GM21825 (cell line): Measurements from ENCODE around the gene MSRB3.

Experiments
- ATAC-seq: cut with Tn5 transposase; IDR thresholded peaks from one replicate; pipeline ENCODE4 v1.9.1; 2021; ENCODE audit warnings: mild to moderate bottlenecking, moderate library complexity; ENCODE audit not compliant: unreplicated experiment

Gene MSRB3

DNA sequence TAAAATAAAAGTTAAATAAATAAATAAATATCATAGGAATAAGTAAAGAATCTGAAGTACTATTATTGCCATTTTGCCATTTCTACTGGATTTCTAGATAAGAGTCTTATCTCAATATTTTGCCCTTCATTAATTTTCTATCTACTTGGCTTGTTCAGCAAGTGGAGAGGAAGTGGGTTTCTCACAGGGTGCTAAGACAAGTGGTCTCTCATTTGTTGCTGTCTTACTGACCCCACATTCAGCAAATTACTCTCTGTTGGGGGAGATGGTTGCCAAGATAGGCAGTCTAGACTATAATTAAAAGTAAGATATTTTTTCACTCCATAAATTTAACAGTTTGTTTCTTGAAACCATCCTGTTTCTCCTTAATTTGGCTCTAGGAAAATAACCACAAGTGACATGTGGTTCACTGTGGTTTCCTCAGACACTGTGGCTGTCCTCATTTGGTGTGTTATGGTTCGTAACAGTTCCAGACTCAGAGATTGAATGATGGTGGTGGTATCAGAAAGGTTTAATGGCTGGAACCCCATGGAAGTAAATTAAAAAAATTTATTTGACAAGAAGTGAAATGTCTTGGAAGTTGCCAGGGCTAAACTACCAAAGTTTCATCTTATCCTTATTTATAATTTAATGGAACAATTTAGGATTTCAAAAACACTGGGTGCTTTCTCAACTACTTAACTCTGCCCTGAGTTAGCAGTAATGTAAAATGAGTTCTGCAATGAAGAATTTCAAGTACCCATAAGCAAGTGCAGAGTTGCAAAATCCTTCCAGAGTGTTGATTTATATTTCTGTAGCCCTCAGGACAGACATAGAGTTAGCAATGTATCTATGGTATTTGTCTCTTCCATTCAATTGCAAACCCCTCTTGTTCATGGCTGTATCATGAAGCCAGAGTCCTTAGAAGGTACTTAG, 214.8 kb downstream of the MSRB3 start:
- no peak for ATAC-seq

- no peak for ATAC-seq
Observed at GRCh38 chr12:65493913-65494245, 215.4 kb downstream of the MSRB3 start.

GRCh38 chr12:65494537-65494936, 216.1 kb downstream of the MSRB3 start:
- no peak for ATAC-seq

DNA sequence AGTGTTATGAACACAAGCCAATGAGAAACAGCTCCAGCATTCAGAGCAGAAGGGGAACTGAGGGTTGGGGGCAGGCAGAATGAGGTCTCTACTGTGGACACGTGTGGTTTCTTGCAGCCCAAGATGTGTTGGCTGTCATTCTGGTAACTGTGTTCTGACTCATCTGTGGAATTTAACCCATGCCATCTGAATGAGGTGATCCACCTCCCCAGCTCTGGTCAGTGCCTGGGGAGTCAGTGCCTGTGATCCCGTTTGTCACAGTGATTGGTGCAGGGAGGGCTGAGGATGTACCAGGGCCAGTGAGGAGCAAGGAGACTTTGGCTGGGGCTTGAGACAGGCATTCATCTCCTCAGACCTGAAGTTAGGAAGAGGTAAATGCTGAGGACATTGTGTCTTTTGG, 216.8 kb downstream of the MSRB3 start:
- ATAC-seq, result no peak

DNA sequence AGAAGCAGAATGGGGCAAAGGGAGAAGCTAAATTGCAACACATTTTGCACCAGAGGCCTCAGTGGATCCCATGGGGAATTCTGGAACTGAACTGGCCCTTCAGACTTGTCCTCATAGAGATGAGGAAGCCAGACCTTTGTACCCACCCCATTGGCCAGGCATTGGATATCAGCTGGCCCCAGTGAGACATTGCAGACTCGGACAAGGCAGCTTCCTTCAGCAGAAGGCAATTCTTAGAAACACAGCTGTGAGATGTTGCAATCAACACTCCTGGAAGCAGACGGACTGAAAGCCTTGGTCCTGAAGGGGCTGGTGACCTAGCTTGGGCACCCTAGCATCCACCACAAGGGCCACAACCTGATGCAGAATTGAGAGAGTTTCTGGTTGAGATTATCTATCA, 218.1 kb downstream of the MSRB3 start:
- no peak for ATAC-seq

DNA sequence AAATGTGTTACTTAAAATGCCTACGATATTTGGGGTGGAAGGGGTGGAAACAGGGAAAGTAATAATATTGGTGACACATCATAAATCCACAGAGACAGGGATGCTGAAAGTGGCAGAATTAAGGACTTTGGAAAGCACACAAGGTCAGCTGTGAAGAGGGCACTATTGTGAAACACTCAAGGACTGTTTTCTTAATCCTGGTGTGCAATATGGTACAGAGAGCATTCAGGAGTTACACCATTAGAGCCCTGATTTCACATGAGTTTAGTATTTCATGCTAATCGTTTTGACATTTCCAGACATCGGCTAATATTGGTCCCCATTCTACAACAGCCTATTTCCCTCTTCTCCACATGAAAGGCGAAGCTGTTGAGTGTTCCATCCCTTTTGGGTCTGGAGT, 219.2 kb downstream of the MSRB3 start:
- ATAC-seq, result no peak

DNA sequence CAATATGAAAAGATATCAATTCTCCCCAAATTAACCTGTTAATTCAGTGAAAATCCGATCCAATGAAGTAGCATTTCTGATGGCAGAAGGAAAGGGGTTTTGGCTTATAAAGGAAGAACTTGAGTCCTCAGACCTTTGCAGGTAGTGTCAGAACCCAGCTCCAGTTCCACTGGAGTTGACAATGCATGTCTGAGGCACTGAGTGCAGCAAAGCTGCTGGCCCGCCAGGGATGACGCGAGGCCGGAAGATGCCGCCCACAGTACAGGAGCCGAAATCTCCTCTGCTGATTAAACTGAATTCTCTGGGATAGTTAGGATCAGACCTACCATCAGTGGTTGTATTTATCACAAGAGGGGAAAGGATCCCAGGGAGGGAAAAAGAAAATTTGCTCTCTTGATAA, 220.7 kb downstream of the MSRB3 start:
- no peak for ATAC-seq

- no peak for ATAC-seq
Observed at GRCh38 chr12:65500091-65500900, 221.8 kb downstream of the MSRB3 start.

DNA sequence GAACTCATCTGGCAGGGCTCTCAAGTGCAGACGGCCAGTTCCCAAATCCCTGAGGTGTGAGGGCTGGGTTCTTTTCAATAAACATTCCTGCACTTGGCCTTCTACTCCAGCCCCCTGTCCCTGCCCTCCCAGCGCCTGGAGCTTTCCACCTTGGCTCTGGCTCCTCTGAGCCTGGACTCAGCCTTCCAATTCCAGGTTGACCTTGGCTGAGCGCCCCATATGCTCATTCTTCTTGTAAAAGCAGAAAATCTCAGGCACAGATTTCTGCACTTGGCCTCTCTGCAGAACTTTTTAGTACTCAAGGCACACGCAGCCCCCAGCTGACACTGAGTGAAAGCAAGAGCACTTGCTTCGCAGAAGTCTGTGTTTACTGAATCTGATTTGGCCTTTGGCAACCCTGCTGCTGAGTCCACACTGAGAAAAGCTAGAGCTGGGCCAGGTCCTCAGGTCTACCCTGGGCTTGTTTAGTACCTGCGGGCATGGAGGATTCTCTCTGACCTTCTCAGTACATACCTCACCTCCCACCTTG, 222.7 kb downstream of the MSRB3 start:
- ATAC-seq, result no peak

GRCh38 chr12:65501935-65502334, 223.5 kb downstream of the MSRB3 start:
- no peak for ATAC-seq

GRCh38 chr12:65504417-65504816, 225.9 kb downstream of the MSRB3 start:
- no peak for ATAC-seq

- no peak for ATAC-seq
Observed at GRCh38 chr12:65505386-65506121, 227.1 kb downstream of the MSRB3 start.

DNA sequence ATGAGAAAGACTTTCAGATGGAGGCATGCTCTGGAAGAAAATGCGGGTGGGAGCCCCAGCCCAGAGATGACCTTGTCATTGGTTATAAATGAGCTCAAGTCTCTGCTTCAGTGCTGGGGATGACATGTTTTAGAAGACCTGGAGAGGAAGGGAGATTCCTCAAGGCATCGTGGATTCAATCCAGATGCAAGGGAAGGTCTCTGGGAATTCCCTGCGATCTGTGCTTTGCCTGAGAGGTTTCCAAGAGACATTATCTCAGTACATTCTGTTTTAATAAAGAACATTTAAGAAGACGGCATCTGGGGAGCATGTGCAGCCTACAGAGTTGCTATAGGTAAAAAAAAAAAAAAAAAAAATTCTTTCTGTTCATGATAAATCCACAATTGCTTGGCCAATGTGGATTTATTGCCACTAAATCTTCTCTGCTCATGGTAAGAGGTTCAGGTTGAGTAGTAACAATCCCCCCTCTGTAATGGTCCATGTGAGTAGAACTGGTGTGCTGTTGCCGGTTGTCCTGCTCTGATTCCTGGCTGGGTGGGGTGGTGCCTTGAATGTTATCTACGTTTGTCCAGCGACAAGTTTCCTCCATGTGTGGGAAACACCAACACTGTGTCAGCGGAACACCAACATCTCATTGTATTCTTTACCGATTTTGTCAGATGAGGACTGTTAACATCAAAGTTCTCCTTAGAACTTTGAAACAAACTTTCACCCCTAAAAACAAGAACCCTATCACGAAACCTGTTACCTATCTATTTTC, 230.0 kb downstream of the MSRB3 start:
- ATAC-seq, result no peak

GRCh38 chr12:65510007-65510406, 231.5 kb downstream of the MSRB3 start:
- ATAC-seq, result no peak

DNA sequence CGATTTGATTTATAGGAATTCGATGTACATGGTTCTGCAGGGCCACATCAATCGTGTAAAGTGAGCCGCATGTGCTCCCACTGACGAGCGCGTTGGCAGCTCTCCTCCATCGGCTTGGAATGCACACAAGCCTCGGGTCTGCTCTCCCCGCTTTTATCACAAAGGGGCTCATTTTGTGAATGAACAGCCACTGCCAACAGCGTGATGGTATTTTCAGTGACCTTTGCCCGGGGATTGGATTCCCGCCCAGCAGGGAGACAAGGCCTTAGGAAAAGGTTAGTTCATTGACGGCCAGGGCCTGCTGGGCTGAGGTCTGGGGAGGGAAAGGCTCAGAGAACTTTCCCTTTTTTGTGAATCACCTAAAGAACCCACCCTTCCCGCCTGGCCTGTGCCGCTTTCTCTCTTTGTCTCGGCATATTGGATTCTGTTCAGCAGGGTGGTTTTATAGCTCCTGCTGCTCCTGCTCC, 232.1 kb downstream of the MSRB3 start:
- ATAC-seq, result no peak

DNA sequence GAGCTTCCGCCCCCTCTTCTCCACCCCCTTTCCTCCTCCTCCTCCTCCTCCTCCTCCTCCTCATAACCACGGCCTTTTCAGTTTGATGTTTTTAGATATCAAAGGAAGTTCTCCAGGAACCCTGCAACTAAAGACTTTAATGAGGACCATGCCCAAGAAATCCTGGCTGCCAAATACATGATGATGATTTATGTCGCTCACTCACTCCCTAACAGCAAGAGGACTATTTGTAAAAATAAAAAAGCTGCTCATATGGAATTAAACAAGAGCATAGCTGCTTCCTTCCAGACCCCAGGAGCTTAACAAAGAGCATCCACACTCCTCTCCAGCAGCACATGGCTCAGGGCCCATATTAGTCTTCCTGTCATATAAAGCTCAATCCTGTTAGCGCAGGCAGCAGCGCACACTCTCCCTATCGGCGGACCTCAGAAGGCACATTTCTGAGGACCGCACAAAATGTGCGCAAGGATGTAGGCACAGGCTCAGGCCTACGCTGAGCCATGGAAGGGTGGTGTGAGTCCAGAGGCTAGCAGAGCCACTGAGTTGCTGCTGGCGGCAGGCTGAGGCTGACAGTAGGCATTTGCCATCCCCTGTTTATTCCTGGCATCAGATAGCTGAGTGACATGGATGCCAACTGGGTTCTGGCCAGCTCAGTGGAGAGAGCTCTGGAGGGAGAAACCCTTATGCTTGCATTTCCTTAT, 232.8 kb downstream of the MSRB3 start:
- ATAC-seq, result no peak

- no peak for ATAC-seq
Observed at GRCh38 chr12:65511912-65512311, 233.4 kb downstream of the MSRB3 start.
